ENCODE measurements around the gene SNAPIN. TPM values are rescaled to one million over a fixed set of nuclear protein-coding genes. Genes with fewer than 3 reads are reported as not detected.

The SNAPIN gene
- total and polyA plus RNA-seq, 5 experiments from 2014 or later = 28.2 to 77.4 (median 66.6) TPM

Small RNA genes lying within 50 kb of the gene (microRNA-seq; reads per million reads assigned to microRNA genes)
- gene MIR8083 (ENCODE audit: borderline microRNAs expressed) = not detected

Other genes with a start within 250 kb of the SNAPIN start
- not detected for gene S100A7A, start 242.2 kb upstream of the SNAPIN start, total RNA-seq
- not detected for gene S100A7A, start 242.2 kb upstream of the SNAPIN start, polyA plus RNA-seq
- not detected for gene S100A7, start 198.1 kb upstream of the SNAPIN start, total RNA-seq
- not detected for gene S100A7, start 198.1 kb upstream of the SNAPIN start, polyA plus RNA-seq
- 100 to 1,000 TPM; 223 to 232 TPM for gene S100A6, start 122.7 kb upstream of the SNAPIN start, total RNA-seq
- 100 to 1,000 TPM; 443 to 707 (median 568) TPM for gene S100A6, start 122.7 kb upstream of the SNAPIN start, polyA plus RNA-seq
- 1 to 10 TPM in 1 of 2 experiments, not detected in 1; 1.4 TPM for gene S100A5, start 117.8 kb upstream of the SNAPIN start, total RNA-seq
- gene S100A5, start 117.8 kb upstream of the SNAPIN start, polyA plus RNA-seq = under 1 TPM in 2 of 3 donors, not detected in 1; 0.63 to 0.78 TPM
- gene S100A4, start 112.9 kb upstream of the SNAPIN start, total RNA-seq = 100 to 1,000 TPM; 115 to 129 TPM
- 1,000 to 10,000 TPM in 1 of 3 donors, 100 to 1,000 TPM in 2; 421 to 1,131 (median 581) TPM for gene S100A4, start 112.9 kb upstream of the SNAPIN start, polyA plus RNA-seq
- not detected for gene S100A3, start 109.4 kb upstream of the SNAPIN start, total RNA-seq
- gene S100A3, start 109.4 kb upstream of the SNAPIN start, polyA plus RNA-seq = not detected
- not detected for gene S100A2, start 92.9 kb upstream of the SNAPIN start, total RNA-seq
- gene S100A2, start 92.9 kb upstream of the SNAPIN start, polyA plus RNA-seq = not detected
- gene S100A16, start 45.6 kb upstream of the SNAPIN start, total RNA-seq = not detected
- not detected for gene S100A16, start 45.6 kb upstream of the SNAPIN start, polyA plus RNA-seq
- not detected for gene S100A14, start 42.4 kb upstream of the SNAPIN start, total RNA-seq
- not detected for gene S100A14, start 42.4 kb upstream of the SNAPIN start, polyA plus RNA-seq
- 1 to 10 TPM; 5.3 to 6.0 TPM for gene S100A13, start 31.2 kb upstream of the SNAPIN start, total RNA-seq
- gene S100A13, start 31.2 kb upstream of the SNAPIN start, polyA plus RNA-seq = 1 to 10 TPM in 2 of 3 donors, under 1 TPM in 1; 0.94 to 1.9 (median 1.1) TPM
- not detected for gene S100A1, start 30.3 kb upstream of the SNAPIN start, total RNA-seq
- not detected for gene S100A1, start 30.3 kb upstream of the SNAPIN start, polyA plus RNA-seq
- 100 to 1,000 TPM; 152 to 155 TPM for gene CHTOP, start 24.6 kb upstream of the SNAPIN start, total RNA-seq
- 10 to 100 TPM; 45.2 to 74.7 (median 48.8) TPM for gene CHTOP, start 24.6 kb upstream of the SNAPIN start, polyA plus RNA-seq
- 100 to 1,000 TPM in 1 of 2 experiments, 10 to 100 TPM in 1; 96.8 to 101 TPM for gene ILF2, start 12.3 kb downstream of the SNAPIN start, total RNA-seq
- gene ILF2, start 12.3 kb downstream of the SNAPIN start, polyA plus RNA-seq = 100 to 1,000 TPM; 115 to 140 (median 121) TPM
- not detected for gene NPR1, start 20.0 kb downstream of the SNAPIN start, total RNA-seq
- not detected for gene NPR1, start 20.0 kb downstream of the SNAPIN start, polyA plus RNA-seq
- gene INTS3, start 69.3 kb downstream of the SNAPIN start, total RNA-seq = 10 to 100 TPM; 58.2 to 60.6 TPM
- 10 to 100 TPM in 2 of 3 donors, 1 to 10 TPM in 1; 10.0 to 13.8 (median 10.8) TPM for gene INTS3, start 69.3 kb downstream of the SNAPIN start, polyA plus RNA-seq
- gene SLC27A3, start 116.7 kb downstream of the SNAPIN start, total RNA-seq = 10 to 100 TPM; 15.3 to 18.5 TPM
- gene SLC27A3, start 116.7 kb downstream of the SNAPIN start, polyA plus RNA-seq = 10 to 100 TPM in 2 of 3 donors, 1 to 10 TPM in 1; 8.4 to 15.6 (median 10.0) TPM